OCI-LY1 (cell line): ENCODE measurements around the gene YIPF5.

Experiments
- CTCF ChIP-seq: fragments of 200-600 bp; sonication (generic), shearing (Covaris generic); IDR thresholded peaks from 2 replicates; pipeline ENCODE4 v1.5.1; 2017; ENCODE audit warnings: mild to moderate bottlenecking, antibody characterized with exemption, low read length, moderate library complexity, mixed read lengths
- EZH2 ChIP-seq: fragments of 200-600 bp; sonication (generic), shearing (Covaris generic); IDR thresholded peaks from 2 replicates; pipeline ENCODE4 v1.8.0; 2017; ENCODE audit warnings: borderline replicate concordance, mixed run types, mild to moderate bottlenecking, antibody characterized with exemption, low read length, moderate library complexity, mixed read lengths

GRCh38 chr5:144122641-144123040 lies 47.8 kb downstream of the YIPF5 start:
- no peak for TF ChIP-seq CTCF
- TF ChIP-seq EZH2 = no peak
